PC-9 (cell line): ENCODE results near the gene SIPA1L2. TPM values are rescaled to one million over a fixed set of nuclear protein-coding genes. Genes with fewer than 3 reads are reported as not detected.
"Not testable (repeated sequence)": the region's sequence is repeated elsewhere in the genome, so short reads cannot be mapped to it uniquely, and the experiment has no call there.

Experiments
- BruUV-seq: library from RNA; stranded (reverse); fragments of 400-500 nt; replicated peaks from 2 replicates; lab custom pipeline; 2021; lab: Mats Ljungman, UMichigan
- CTCF ChIA-PET: fragments of 300-600 bp; sonication (Branson Sonifier 250); formaldehyde crosslinking; loops from one replicate; lab custom pipeline; 2022; ENCODE audit warnings: antibody characterized with exemption; lab: Charles Lee
- POLR2A ChIA-PET: fragments of 300-600 bp; sonication (Branson Sonifier 250); formaldehyde crosslinking; loops from one replicate; lab custom pipeline; 2022; ENCODE audit warnings: antibody characterized with exemption; ENCODE audit not compliant: unreplicated experiment; lab: Charles Lee
- DNase-seq, 2 experiments: peaks; one replicate each; pipeline versions ENCODE4 v3.0.0 to v3.0.0-alpha.2; 2015 to 2022; ENCODE audit warnings: mixed read lengths in 1 of 2
- H2AFZ ChIP-seq: fragments of 200-600 bp; sonication (generic); 2 replicates; pipeline ENCODE4 v1.8.1; 2017; ENCODE audit warnings: antibody characterized with exemption
- H3F3A ChIP-seq: fragments of 200-600 bp; sonication (generic); 2 replicates; pipeline ENCODE4 v1.8.1; 2017; ENCODE audit warnings: antibody characterized with exemption, mild to moderate bottlenecking, low read depth; ENCODE audit not compliant: insufficient read depth
- H3K27ac ChIP-seq: fragments of 200-600 bp; sonication (generic); 2 replicates; pipeline ENCODE4 v1.6.1; 2016; ENCODE audit warnings: mixed run types
- H3K27me3 ChIP-seq: fragments of 200-600 bp; sonication (generic); 2 replicates; pipeline ENCODE4 v1.6.1; 2016; ENCODE audit warnings: low read depth, mixed run types; ENCODE audit not compliant: insufficient read depth
- H3K36me3 ChIP-seq: fragments of 200-600 bp; sonication (generic); 2 replicates; pipeline ENCODE4 v1.6.1; 2016; ENCODE audit warnings: low read depth, mixed run types
- H3K4me1 ChIP-seq: fragments of 200-600 bp; sonication (generic); replicated peaks from 2 replicates; pipeline ENCODE4 v1.6.1; 2016; ENCODE audit warnings: mixed run types; ENCODE audit not compliant: insufficient read depth
- H3K4me2 ChIP-seq: fragments of 200-600 bp; sonication (generic); 2 replicates; pipeline ENCODE4 v1.6.1; 2017; ENCODE audit warnings: mixed run types
- H3K4me3 ChIP-seq: fragments of 200-600 bp; sonication (generic); 2 replicates; pipeline ENCODE4 v1.6.1; 2016; ENCODE audit warnings: mixed run types
- H3K79me2 ChIP-seq: fragments of 200-600 bp; sonication (generic); 2 replicates; pipeline ENCODE4 v1.6.1; 2017; ENCODE audit warnings: low read depth, mixed run types
- H3K9me2 ChIP-seq: fragments of 200-600 bp; sonication (generic); 2 replicates; pipeline ENCODE4 v1.8.1; 2017; ENCODE audit warnings: mild to moderate bottlenecking; ENCODE audit not compliant: insufficient read depth
- H3K9me3 ChIP-seq: fragments of 200-600 bp; sonication (generic); 2 replicates; pipeline ENCODE4 v1.8.1; 2016; ENCODE audit warnings: low read depth; ENCODE audit not compliant: insufficient read depth
- H4K20me1 ChIP-seq: fragments of 200-600 bp; sonication (generic); 2 replicates; pipeline ENCODE4 v1.8.1; 2017; ENCODE audit not compliant: insufficient read depth
- CTCF ChIP-seq: fragments of 200-600 bp; sonication (generic); conservative IDR thresholded peaks from 2 replicates; pipeline ENCODE4 v1.6.1; 2017; ENCODE audit warnings: mixed run types, antibody characterized with exemption, mild to moderate bottlenecking, moderate library complexity
- EZH2 ChIP-seq: fragments of 200-600 bp; sonication (generic); IDR thresholded peaks from 2 replicates; pipeline ENCODE4 v1.8.0; 2017; ENCODE audit warnings: antibody characterized with exemption, low read depth
- intact Hi-C: fragments of 100-400 bp; cut with micrococcal nuclease; formaldehyde crosslinking; loops from one replicate; pipeline ENCODE4 v1.10.0; 2022; ENCODE audit not compliant: unreplicated experiment
- total RNA-seq: library from RNA; stranded (reverse); gene quantifications from 2 replicates; pipeline ENCODE4 v1.2.3, GENCODE V29; 2021

SIPA1L2 gene
- total RNA-seq, 1 experiment from 2014 or later = not detected

DNA sequence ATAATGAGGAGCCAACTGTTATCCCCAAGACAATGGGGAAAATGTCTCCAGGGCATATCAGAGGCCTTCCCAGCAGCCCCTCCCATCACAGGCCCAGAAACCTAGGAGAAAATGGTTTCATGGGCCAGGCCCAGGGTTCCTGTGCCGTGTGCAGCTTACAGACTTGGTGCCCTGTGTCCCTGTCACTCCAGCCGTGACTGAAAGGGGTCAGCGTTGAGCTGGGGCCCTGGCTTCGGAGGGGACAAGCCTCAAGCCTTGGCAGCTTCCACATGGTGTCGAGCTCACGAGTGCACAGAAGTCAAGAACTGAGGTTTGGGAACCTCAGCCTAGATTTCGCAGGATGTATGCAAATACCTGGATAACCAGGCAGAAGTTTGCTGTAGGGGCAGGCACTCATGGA is 18.1 kb downstream of the SIPA1L2 start:
- no peaks in the 10 kb centered on the region for H3K27me3 ChIP-seq
- no peak overlapping the region for H3K27ac ChIP-seq
- H3K36me3 ChIP-seq = no peaks in the 10 kb centered on the region
- ChIA-PET CTCF (no interaction called here), POLR2A (no interaction called here)
- H4K20me1 ChIP-seq = no peaks in the 10 kb centered on the region
- no peak for DNase-seq
- H3K79me2 ChIP-seq = no peaks in the 10 kb centered on the region
- H3K4me1 ChIP-seq = no peaks in the 10 kb centered on the region
- H3K4me3 ChIP-seq = no peak overlapping the region
- TF ChIP-seq EZH2 (no peak), CTCF (no peak)
- H2AFZ ChIP-seq = no peak overlapping the region
- intact Hi-C loops = no loop called here
- H3K9me2 ChIP-seq = no peaks in the 10 kb centered on the region
- H3K9me3 ChIP-seq = no peaks in the 10 kb centered on the region
- H3F3A ChIP-seq = no peaks in the 10 kb centered on the region
- no peak overlapping the region for H3K4me2 ChIP-seq
- BruUV-seq = no TSS peak

DNA sequence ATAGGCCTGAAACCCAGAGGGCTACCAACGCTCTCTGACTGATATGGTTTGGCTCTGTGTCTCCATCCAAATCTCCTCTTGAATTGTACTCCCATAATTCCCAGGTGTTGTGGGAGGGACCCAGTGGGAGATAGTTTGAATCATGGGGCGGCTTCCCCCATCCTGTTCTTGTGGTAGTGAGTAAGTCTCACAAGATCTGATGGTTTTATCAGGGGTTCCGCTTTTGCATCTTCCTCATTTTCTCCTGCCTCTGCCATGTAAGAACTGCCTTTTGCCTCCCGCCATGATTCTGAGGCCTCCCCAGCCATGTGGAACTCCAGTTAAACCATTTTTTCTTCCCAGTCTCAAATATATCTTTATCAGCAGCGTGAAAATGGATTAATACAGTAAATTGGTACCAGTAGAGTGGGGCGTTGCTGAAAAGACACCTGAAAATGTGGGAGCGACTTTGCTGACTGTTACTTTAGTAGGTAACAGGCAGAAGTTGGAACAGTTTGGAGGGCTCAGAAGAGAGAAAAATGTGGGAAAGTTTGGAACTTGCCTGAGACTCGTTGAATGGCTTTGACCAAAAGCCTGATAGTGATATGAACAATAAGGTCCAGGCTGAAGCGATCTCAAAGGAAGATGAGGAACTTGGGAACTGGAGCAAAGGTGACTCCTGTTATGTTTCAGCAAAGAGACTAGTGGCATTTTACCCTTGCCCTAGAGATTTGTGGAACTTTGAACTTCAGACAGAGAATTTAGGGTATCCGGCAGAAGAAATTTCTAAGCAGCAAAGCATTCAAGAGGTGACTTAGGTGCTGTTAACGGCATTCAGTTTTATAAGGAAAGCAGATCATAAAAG is 18.8 kb downstream of the SIPA1L2 start:
- CTCF ChIA-PET, H2AFZ ChIP-seq, H3K79me2 ChIP-seq, H3K36me3 ChIP-seq, H3K4me2 ChIP-seq, DNase-seq, H4K20me1 ChIP-seq, POLR2A ChIA-PET, H3K9me2 ChIP-seq, H3K27ac ChIP-seq, BruUV-seq, H3K27me3 ChIP-seq, H3K4me1 ChIP-seq, intact Hi-C loops, H3K4me3 ChIP-seq, H3F3A ChIP-seq, H3K9me3 ChIP-seq: not testable (repeated sequence)

DNA sequence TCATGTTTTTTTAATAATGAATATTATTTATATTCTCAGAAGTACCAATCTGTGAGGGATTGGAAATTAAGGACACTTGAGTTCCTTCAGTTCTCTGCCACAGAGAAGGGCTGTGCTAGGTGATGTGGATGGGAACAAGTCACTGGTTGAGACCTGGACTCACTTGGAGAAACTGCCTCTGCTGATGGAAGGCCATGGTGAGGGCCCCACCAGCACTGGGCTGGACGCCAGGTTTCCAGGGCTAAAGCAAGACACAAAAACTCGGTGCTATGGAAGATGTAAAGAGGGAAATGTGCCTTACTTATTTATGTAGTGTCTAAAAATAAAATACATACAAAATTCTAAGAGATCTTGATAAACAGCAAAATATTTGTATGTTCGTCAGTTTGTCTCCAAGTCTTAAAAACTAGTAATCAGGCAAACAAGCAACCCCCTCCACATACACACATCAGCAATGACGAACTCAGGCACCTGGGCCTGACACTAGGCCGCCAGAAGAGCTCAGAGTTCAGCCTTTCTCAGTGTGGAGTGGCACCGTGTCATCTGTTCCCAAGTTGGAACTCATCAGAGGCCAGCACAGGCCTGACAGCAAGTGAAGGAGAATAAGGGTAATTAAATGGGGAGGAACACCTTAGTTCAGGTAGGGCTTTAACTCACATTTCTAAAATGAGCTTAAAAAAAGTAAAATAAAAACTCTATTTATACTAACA is 19.6 kb downstream of the SIPA1L2 start:
- H3K36me3 ChIP-seq = no peaks in the 10 kb centered on the region
- intact Hi-C loops = no loop called here
- POLR2A ChIA-PET = no interaction called here
- TF ChIP-seq EZH2 = no peak
- no peak for TF ChIP-seq CTCF
- H3K4me3 ChIP-seq = no peak overlapping the region
- no peak for DNase-seq
- no peaks in the 10 kb centered on the region for H3K4me1 ChIP-seq
- BruUV-seq = no TSS peak
- no peak overlapping the region for H3K27ac ChIP-seq
- no peaks in the 10 kb centered on the region for H3K9me2 ChIP-seq
- no peaks in the 10 kb centered on the region for H3K27me3 ChIP-seq
- no peaks in the 10 kb centered on the region for H3K79me2 ChIP-seq
- H3K4me2 ChIP-seq = no peak overlapping the region
- H4K20me1 ChIP-seq = no peaks in the 10 kb centered on the region
- no peak overlapping the region for H2AFZ ChIP-seq
- CTCF ChIA-PET = no interaction called here
- no peaks in the 10 kb centered on the region for H3F3A ChIP-seq
- H3K9me3 ChIP-seq = no peaks in the 10 kb centered on the region
